K562 (cell line): ENCODE measurements around the gene PPARD. TPM values are rescaled to one million over a fixed set of nuclear protein-coding genes. Genes with fewer than 3 reads are reported as not detected.

ENCODE experiments used
- ATAC-seq: fragments of 200-7000 bp; cut with Tn5 transposase; 3 replicates; pipeline ENCODE4 v1.9.1; 2020; ENCODE audit warnings: moderate library complexity
- BruUV-seq: library from RNA; stranded (reverse); fragments of 400-500 nt; replicated peaks from 2 replicates; lab custom pipeline; 2021; lab: Mats Ljungman, UMichigan
- CTCF ChIA-PET: fragments of 300-600 bp; formaldehyde crosslinking; extraction: SDS; loops from one replicate; lab custom pipeline; 2021; ENCODE audit warnings: low intra/inter-chr PET ratio; lab: Yijun Ruan, JAX
- POLR2A ChIA-PET: fragments of 300-600, 350-650 bp; sonication (Branson Sonifier 250); formaldehyde crosslinking; extraction: SDS; loops from one replicate; lab custom pipeline; 2021; ENCODE audit warnings: antibody characterized with exemption, inconsistent platforms; lab: Yijun Ruan, JAX
- DNase-seq, 4 experiments: peaks; one replicate each; pipeline versions ENCODE4 v3.0.0 to v3.0.0-alpha.2; 2011 to 2018; ENCODE audit warnings: low spot score in 3 of 4, mixed read lengths in 3 of 4; ENCODE audit errors: extremely low read depth in 1 of 4
- FAIRE-seq: peaks from 2 replicates; lab custom pipeline; 2011; peaks lifted over from hg19 to GRCh38; lab: Jason Lieb, UNC
- H2AFZ ChIP-seq: 2 replicates; pipeline ENCODE4 v1.6.0; 2011; ENCODE audit warnings: low read depth, low read length, control low read depth, inconsistent platforms
- H3K27ac ChIP-seq: fragments of 200-600 bp; 3 replicates; pipeline ENCODE4 v1.8.0; 2011; ENCODE audit warnings: low read depth, mild to moderate bottlenecking, control low read depth, inconsistent platforms, low read length, moderate library complexity, mixed read lengths; ENCODE audit errors: extremely low read depth
- H3K27me3 ChIP-seq, 2 experiments: fragments of 300-600 bp in 1 of 2; 2 replicates in 1 of 2; 3 replicates in 1 of 2; pipeline versions ENCODE4 v1.6.0 to v1.8.0; 2011; ENCODE audit warnings: inconsistent platforms in 2 of 2, low read length in 2 of 2, mild to moderate bottlenecking in 1 of 2, mixed read lengths in 1 of 2, moderate library complexity in 1 of 2; ENCODE audit not compliant: control insufficient read depth in 2 of 2, insufficient read depth in 2 of 2
- H3K36me3 ChIP-seq: fragments of 300-600 bp; 3 replicates; pipeline ENCODE4 v1.8.0; 2011; ENCODE audit warnings: mild to moderate bottlenecking, low read length, inconsistent platforms; ENCODE audit not compliant: control insufficient read depth, insufficient read depth
- H3K4me1 ChIP-seq, 2 experiments: fragments of 200-600 bp in 1 of 2; replicated peaks in 1 of 2; 2 replicates in 1 of 2; 3 replicates in 1 of 2; pipeline versions ENCODE4 v1.5.1 to v1.8.0; 2011; ENCODE audit warnings: inconsistent platforms in 2 of 2, low read length in 2 of 2, mild to moderate bottlenecking in 1 of 2, mixed read lengths in 1 of 2, moderate library complexity in 1 of 2; ENCODE audit not compliant: control insufficient read depth in 2 of 2, insufficient read depth in 2 of 2
- H3K4me2 ChIP-seq: 2 replicates; pipeline ENCODE4 v1.6.1; 2011; ENCODE audit warnings: low read length, control low read depth, inconsistent platforms, mixed read lengths; ENCODE audit not compliant: insufficient read depth
- H3K4me3 ChIP-seq: fragments of 200-600 bp; sonication (generic), shearing (Covaris generic); 2 replicates; pipeline ENCODE4 v1.5.1; 2016; ENCODE audit warnings: control low read depth, inconsistent platforms
- H3K79me2 ChIP-seq: fragments of 200-600 bp; 3 replicates; pipeline ENCODE4 v1.8.0; 2011; ENCODE audit warnings: low read length, inconsistent platforms; ENCODE audit not compliant: control insufficient read depth, insufficient read depth
- H3K9ac ChIP-seq, 2 experiments: 2 replicates each; pipeline versions ENCODE4 v1.6.0 to v1.6.1; 2011; ENCODE audit warnings: low read depth in 2 of 2, low read length in 2 of 2, control low read depth in 1 of 2, inconsistent platforms in 1 of 2, mild to moderate bottlenecking in 1 of 2, mixed read lengths in 1 of 2; ENCODE audit not compliant: insufficient read depth in 1 of 2
- H3K9me1 ChIP-seq: one replicate; pipeline ENCODE4 v1.6.0; 2011; ENCODE audit warnings: inconsistent platforms, mild to moderate bottlenecking, low read length, moderate library complexity; ENCODE audit not compliant: control insufficient read depth, insufficient read depth
- H3K9me3 ChIP-seq: replicated peaks from 2 replicates; pipeline ENCODE4 v1.5.1; 2011; ENCODE audit warnings: low read depth, low read length, inconsistent platforms; ENCODE audit not compliant: control insufficient read depth, insufficient read depth
- H4K20me1 ChIP-seq: replicated peaks from 2 replicates; pipeline ENCODE4 v1.6.1; 2011; ENCODE audit warnings: low read length, inconsistent platforms, mixed read lengths; ENCODE audit not compliant: control insufficient read depth, insufficient read depth
- CEBPB ChIP-seq: fragments of 450-650 bp; IDR thresholded peaks from 2 replicates; pipeline ENCODE4 v1.6.1; 2016; ENCODE audit warnings: missing genetic modification characterization, missing compliant biosample characterization
- CHD2 ChIP-seq: IDR thresholded peaks from 2 replicates; pipeline ENCODE4 v1.6.1; 2011; ENCODE audit warnings: low read depth, low read length
- FOXA3 ChIP-seq, 2 experiments: fragments of 450-650 bp in 1 of 2; sonication (generic) in 1 of 2; formaldehyde crosslinking; IDR thresholded peaks in 1 of 2; conservative IDR thresholded peaks in 1 of 2; 2 replicates each; pipeline versions ENCODE4 v1.4.0 to v1.8.0; 2020 to 2022; ENCODE audit warnings: mild to moderate bottlenecking in 2 of 2, missing genetic modification reagents in 1 of 2
- FOXK1 ChIP-seq: sonication (generic); formaldehyde crosslinking; IDR thresholded peaks from 2 replicates; pipeline ENCODE4 v1.8.0; 2022; ENCODE audit warnings: missing genetic modification reagents, mild to moderate bottlenecking, borderline replicate concordance
- GATA2 ChIP-seq: sonication (generic); formaldehyde crosslinking; IDR thresholded peaks from 2 replicates; pipeline ENCODE4 v1.4.0; 2020; ENCODE audit warnings: mild to moderate bottlenecking, missing genetic modification reagents
- IRF9 ChIP-seq: fragments of 450-650 bp; IDR thresholded peaks from 2 replicates; pipeline ENCODE4 v1.6.1; 2016; ENCODE audit warnings: missing biosample characterization, missing genetic modification characterization
- NFYB ChIP-seq: IDR thresholded peaks from 2 replicates; pipeline ENCODE4 v1.6.1; 2011; ENCODE audit warnings: mild to moderate bottlenecking, moderate library complexity; ENCODE audit not compliant: insufficient read length; ENCODE audit errors: extremely low read depth
- RBM14 ChIP-seq: fragments of 200-400 bp; formaldehyde crosslinking; IDR thresholded peaks from 2 replicates; pipeline ENCODE4 v1.6.1; 2018; ENCODE audit warnings: low read depth, mild to moderate bottlenecking, low read length, moderate library complexity, borderline replicate concordance; ENCODE audit not compliant: insufficient read depth
- ZEB2 ChIP-seq: fragments of 450-650 bp; IDR thresholded peaks from 2 replicates; pipeline ENCODE4 v1.6.1; 2016
- ZNF23 ChIP-seq: fragments of 250-450 bp; sonication (Bioruptor Pico); IDR thresholded peaks from 2 replicates; pipeline ENCODE4 v1.4.0; 2020; ENCODE audit warnings: mild to moderate bottlenecking
- WGBS: fragments of 100-300 bp; shearing (Covaris generic); methylation state at CpG from one replicate; pipeline ENCODE4 v1.1.6; 2016; ENCODE audit warnings: low coverage, mixed read lengths; ENCODE audit not compliant: insufficient coverage; ENCODE audit errors: missing lambda C conversion rate; 5-methylcytosine and 5-hydroxymethylcytosine counted together
- in situ Hi-C: fragments of 300-500 bp; cut with MboI; formaldehyde crosslinking; loops from 4 replicates; pipeline ENCODE4 v1.15.0; 2018; ENCODE audit warnings: inconsistent platforms, mixed read lengths
- intact Hi-C: fragments of 100-400 bp; cut with micrococcal nuclease; formaldehyde crosslinking; loops from 2 replicates; pipeline ENCODE4 v1.14.2; 2022
- polyA plus RNA-seq, 8 experiments: library from polyadenylated mRNA; depleted of rRNA in 4 of 8; stranded (reverse) in 5 of 8; unstranded in 3 of 8; fragments of >200 nt; fragmentation: Nextera tagmentation in 2 of 8; fragmentation: Illumina TruSeq in 1 of 8; extraction: Ambion mirVana in 2 of 8; extraction: Trizol in 1 of 8; gene quantifications; 2 replicates each; pipeline versions ENCODE4 v1.2.1 to v1.2.3, GENCODE V29; 2011 to 2014; ENCODE audit warnings: inconsistent platforms in 1 of 8, missing spikeins in 1 of 8
- total RNA-seq, 7 experiments: library from RNA; depleted of rRNA in 6 of 7; stranded (reverse); fragments of >200 nt in 6 of 7; fragmentation: Illumina TruSeq in 2 of 7; extraction: Trizol in 2 of 7; gene quantifications; 2 replicates each; pipeline versions ENCODE4 v1.2.1 to v1.2.3, GENCODE V29; 2011 to 2021; ENCODE audit warnings: low replicate concordance in 1 of 7
- TF ChIP-seq, protein P1 (sequence below), 2 experiments: fragments of 450-650 bp in 1 of 2; IDR thresholded peaks; 2 replicates each; pipeline ENCODE4 v1.6.1; 2011 to 2017; ENCODE audit warnings: low read depth in 2 of 2, antibody characterized with exemption in 1 of 2, borderline replicate concordance in 1 of 2, low read length in 1 of 2, mild to moderate bottlenecking in 1 of 2, mixed read lengths in 1 of 2; ENCODE audit not compliant: control insufficient read depth in 1 of 2

The PPARD gene
- total and polyA plus RNA-seq, 9 of the 15 experiments (the other 6 are each of a cell fraction or from before 2014, with no cell fraction given): 0.14 to 13.2 (median 3.8) TPM

DNA sequence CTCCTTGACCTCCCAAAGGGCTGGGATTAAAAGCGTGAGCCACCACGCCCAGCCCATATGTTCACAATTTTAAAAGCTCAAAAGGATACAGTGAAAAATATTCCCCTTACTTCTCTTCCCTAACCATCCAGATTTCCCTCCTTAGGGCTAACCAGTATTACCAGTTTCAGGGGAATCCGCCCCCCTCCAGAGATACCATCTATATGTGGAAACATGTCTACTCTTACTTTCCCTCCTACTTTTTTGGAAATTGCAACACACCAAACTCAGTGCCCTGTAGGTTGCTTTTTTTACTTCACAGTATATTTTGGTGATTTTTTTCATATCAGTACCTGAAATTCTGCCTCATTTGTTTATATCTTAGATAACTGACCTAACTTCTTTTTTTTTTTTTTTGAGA lies 118.9 kb downstream of the PPARD start:
- intact Hi-C loops: no loop called here

DNA sequence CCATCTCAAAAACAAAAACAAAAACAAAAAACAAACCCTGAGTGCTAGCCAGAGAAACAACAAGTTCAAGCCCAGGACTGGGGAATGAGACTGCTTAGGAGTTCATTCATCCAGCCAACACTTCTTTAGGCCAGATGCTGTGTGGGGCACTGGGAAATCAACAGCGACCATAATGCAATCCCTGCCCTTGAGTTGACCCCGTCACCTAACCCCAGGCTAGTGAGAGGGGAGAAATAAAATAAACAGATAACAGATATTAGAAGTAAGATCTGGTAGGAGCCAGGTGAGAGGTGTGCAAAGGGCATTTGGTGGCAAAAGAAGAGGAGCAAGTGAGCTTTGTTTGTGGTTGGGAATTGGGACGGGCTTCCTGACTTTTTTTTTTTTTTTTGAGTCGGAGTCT lies 120.9 kb downstream of the PPARD start:
- no peak for ATAC-seq
- Histone ChIP-seq H3K4me1 (peaks cover 4 to 5% of the 10 kb centered on the region in 2 experiments; a peak in 4 of 5 replicates), H3K27ac (no peak overlapping the region), H3K27me3 (no peaks in the 10 kb centered on the region; a peak in 1 of 5 replicates), H2AFZ (no peak overlapping the region), H3K79me2 (peaks cover 2% of the 10 kb centered on the region), H3K9me3 (no peaks in the 10 kb centered on the region), H3K9me1 (no peaks in the 10 kb centered on the region), H3K36me3 (peaks cover 68% of the 10 kb centered on the region), H3K4me2 (no peak overlapping the region), H3K9ac (no peak overlapping the region), H3K4me3 (no peak overlapping the region), H4K20me1 (no peaks in the 10 kb centered on the region)
- no peak for FAIRE-seq
- ChIA-PET CTCF (no interaction called here), POLR2A (no interaction called here)
- intact Hi-C loops: no loop called here
- WGBS: 82% methylated on average over 4 of the region's 4 CpGs
- no TSS peak for BruUV-seq
- DNase-seq: no peak
- in situ Hi-C loops: no loop called here
- TF ChIP-seq FOXK1 (no peak), RBM14 (no peak), ZNF23 (CRISPR knock-in tag) (no peak), ZEB2 (no peak), FOXA3 (CRISPR knock-in tag; conservative IDR thresholded peaks at IDR 0.05 in 1 of 2, IDR thresholded peaks at IDR 0.05 in 1 of 2) (no peak), NFYB (no peak), IRF9 (tag) (no peak), CHD2 (no peak)
- TF ChIP-seq, protein P1, sequence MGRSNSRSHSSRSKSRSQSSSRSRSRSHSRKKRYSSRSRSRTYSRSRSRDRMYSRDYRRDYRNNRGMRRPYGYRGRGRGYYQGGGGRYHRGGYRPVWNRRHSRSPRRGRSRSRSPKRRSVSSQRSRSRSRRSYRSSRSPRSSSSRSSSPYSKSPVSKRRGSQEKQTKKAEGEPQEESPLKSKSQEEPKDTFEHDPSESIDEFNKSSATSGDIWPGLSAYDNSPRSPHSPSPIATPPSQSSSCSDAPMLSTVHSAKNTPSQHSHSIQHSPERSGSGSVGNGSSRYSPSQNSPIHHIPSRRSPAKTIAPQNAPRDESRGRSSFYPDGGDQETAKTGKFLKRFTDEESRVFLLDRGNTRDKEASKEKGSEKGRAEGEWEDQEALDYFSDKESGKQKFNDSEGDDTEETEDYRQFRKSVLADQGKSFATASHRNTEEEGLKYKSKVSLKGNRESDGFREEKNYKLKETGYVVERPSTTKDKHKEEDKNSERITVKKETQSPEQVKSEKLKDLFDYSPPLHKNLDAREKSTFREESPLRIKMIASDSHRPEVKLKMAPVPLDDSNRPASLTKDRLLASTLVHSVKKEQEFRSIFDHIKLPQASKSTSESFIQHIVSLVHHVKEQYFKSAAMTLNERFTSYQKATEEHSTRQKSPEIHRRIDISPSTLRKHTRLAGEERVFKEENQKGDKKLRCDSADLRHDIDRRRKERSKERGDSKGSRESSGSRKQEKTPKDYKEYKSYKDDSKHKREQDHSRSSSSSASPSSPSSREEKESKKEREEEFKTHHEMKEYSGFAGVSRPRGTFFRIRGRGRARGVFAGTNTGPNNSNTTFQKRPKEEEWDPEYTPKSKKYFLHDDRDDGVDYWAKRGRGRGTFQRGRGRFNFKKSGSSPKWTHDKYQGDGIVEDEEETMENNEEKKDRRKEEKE (IDR thresholded peaks at IDR 0.05; ENCODE audit: borderline replicate concordance in 1 of 2, control insufficient read depth in 1 of 2, low read depth in 2 of 2, low read length in 1 of 2): no peak

More for the DNA sequence above, 118.9 kb downstream of the PPARD start:
- no peak overlapping the region for H2AFZ ChIP-seq
- no peak overlapping the region for H3K4me3 ChIP-seq
- H3K36me3 ChIP-seq: peaks cover 75% of the 10 kb centered on the region
- H3K9ac ChIP-seq: no peak overlapping the region
- H3K4me1 ChIP-seq: no peaks in the 10 kb centered on the region; a peak in 2 of 5 replicates
- ChIA-PET POLR2A (interaction anchor here (0.7 to 1.3 kb wide), 2 partner anchors 8 to 34 kb away, joined by 3 to 6 read pairs; no protein-coding TSS in a partner anchor), CTCF (no interaction called here)
- no peaks in the 10 kb centered on the region for H3K79me2 ChIP-seq
- no TSS peak for BruUV-seq
- no peaks in the 10 kb centered on the region for H3K9me1 ChIP-seq
- FAIRE-seq (no peak), ATAC-seq (no peak), DNase-seq (no peak)
- no peaks in the 10 kb centered on the region for H3K27me3 ChIP-seq
- 94% methylated on average over 3 of the region's 3 CpGs for WGBS
- H3K27ac ChIP-seq: no peak overlapping the region
- H3K4me2 ChIP-seq: no peak overlapping the region
- in situ Hi-C loops: no loop called here
- H3K9me3 ChIP-seq: no peaks in the 10 kb centered on the region
- TF ChIP-seq GATA2 (CRISPR knock-in tag) (no peak), CEBPB (tag) (peak; percentile 64)
- TF ChIP-seq, all 486 proteins: peak for 1
- H4K20me1 ChIP-seq: no peaks in the 10 kb centered on the region; the same call in 1 of the 2 replicates
